ENCODE data around the gene ADGRL3.
"Not testable (repeated sequence)": the region's sequence is repeated elsewhere in the genome, so short reads cannot be mapped to it uniquely, and the experiment has no call there.

The ADGRL3 gene

DNA sequence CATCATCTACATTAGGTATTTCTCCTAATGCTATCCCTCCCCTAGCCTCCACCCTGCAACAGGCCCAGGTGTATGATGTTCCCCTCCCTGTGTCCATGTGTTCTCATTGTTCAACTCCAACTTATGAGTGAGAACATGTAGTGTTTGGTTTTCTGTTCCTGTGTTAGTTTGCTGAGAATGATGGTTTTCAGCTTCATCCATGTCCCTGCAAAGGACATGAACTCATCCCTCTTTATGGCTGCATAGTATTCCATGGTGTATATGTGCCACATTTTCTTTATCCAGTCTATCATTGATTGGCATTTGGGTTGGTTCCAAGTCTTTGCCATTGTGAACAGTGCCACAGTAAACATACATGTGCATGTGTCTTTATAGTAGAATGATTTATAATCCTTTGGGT, 7.0 kb downstream of the ADGRL3 start:
- not testable (repeated sequence) for DNase-seq

DNA sequence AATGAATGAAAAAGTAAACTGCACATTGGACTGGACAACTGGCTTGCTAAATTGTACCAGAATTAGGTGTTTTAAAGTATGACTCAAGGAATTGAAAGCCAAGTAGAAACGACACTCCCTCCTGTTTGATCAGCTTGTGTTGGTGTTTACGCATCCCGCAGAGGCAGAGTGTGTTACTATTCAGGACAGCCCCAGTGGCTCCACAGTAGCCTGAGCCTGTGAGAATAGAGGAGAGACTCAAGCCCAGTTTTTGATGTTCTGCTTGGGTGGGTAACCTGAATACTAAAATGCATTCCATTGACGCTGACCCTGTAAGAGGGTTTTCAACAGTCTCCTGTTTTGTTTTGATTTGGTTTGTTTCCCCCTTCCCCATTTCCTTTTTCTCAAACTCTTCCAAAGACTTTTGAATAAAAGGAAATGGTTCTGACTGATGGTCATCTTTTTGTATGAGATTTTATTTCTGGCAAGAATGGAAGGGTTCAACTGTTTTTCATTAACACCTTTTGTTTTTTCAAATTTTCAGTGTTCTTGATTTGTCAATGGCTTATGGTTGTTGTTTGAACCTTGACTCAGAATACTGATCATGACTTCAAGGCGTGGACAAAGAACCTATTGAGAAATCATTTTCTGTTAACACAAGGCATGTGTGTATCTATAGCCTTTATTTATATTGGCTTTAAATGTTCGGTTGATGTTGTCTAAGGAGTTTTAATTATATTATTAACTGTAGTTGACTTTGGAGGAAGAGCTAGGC, 10.2 kb downstream of the ADGRL3 start:
- no peak for DNase-seq

DNA sequence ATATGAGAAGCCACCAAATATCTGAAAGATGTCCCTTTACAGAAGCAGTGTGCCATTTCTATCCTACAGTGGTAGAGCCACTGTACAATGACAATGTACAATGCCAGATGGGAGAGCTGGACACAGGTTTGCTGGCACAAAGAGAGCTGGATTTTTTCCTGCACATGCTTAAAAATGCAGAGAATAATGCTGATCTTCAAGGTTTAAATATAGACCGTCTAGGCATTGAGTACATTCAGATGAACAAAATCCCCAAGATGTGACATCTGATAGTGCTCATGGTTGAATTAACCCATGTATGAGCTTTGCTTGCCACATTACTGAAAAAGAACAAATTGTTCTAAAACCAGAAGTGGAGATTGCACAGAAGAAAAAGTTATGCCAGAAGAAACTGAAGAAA, 11.7 kb downstream of the ADGRL3 start:
- no peak for DNase-seq

DNA sequence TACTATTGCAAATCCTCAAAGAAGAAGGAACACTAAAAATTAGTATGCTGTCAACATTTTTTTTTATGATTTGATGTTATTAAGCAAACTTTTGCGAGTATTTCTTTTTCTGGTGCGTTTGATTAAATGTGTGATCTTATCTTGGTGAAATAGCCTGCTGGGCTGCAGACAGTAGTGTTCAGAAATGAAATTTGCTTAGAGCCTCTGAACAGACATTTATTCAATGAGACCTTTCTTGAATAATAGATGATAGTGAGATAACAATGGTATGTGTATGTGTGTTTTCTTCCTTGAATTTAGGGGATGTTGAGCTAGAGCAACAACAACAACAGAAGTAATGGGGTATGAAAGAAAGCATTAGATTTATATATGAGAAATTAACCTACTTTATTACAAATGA, 12.7 kb downstream of the ADGRL3 start:
- DNase-seq, result no peak

DNA sequence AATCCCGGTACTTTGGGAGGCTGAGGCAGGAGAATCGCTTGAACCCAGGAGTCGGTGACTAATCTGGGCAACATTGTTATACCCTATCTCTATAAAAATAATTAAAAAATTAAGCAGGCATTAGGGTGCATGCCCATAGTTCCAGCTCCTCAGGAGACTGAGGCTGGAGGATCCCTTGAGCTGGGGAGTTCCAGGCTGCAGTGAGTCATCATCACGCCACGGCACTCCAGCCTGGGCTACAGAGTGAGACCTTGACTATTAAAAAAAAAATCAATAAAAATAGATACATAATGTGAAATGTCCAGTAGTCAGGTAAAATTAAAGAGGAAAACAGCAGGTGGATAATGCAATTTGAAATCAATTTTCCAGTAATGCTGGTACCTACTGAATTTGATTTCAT, 14.6 kb downstream of the ADGRL3 start:
- DNase-seq, result no peak

DNA sequence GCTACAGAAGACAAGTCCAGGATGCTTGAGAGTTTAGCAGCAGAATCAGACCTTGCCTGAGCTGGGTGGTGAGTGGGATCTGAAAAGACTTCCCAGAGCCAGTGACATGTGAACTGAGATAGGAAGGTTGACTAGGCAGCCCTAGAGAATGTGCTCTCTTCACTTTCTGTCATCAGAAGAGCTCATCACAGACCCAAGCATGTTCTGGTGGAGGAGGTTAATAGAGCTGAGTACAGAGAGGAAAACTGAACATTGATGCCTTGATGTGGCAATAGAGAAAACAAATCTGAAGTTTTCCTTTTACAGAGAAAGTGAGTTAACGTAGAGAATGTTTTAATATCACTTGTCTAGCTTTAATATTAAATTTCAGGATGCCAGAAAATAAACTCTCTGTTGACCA, 17.1 kb downstream of the ADGRL3 start:
- DNase-seq, result no peak

DNA sequence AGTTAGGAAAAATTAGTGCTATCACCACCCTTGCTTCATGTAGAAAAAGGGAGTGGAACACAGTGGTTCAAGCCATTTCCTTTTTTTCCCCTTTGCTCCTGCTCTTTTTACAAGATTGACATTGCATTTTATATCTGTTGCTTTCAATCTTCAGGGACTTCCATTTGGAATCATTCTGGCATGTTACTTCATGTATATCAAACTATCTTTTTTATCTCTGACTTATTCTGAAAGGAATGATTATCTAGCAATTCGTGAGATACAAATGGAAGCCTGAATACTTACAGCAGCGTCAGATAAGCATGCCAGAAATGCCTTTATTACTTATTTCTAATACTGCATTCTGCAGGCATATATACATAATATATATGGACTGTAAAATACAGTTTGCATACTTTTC, 20.4 kb downstream of the ADGRL3 start:
- DNase-seq, result no peak

DNA sequence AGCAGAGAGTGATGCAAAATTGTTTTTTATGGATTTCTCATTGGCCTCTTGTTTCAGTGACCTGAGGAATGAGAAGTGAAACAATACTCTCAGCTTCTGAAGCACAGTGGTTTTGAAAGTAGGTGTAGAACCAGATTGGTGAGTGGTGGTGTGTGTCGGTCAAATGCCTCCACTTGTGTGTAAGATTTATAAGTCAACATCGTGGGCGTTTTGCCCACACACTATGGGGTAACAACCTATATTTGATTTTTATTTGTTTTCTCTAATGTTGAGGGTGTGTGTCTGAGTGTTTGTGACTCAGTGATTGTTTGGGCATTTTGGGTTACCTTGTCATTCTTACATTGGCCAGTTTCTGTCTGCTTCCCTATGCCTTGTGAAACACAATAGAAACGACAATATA, 23.3 kb downstream of the ADGRL3 start:
- no peak for DNase-seq

DNA sequence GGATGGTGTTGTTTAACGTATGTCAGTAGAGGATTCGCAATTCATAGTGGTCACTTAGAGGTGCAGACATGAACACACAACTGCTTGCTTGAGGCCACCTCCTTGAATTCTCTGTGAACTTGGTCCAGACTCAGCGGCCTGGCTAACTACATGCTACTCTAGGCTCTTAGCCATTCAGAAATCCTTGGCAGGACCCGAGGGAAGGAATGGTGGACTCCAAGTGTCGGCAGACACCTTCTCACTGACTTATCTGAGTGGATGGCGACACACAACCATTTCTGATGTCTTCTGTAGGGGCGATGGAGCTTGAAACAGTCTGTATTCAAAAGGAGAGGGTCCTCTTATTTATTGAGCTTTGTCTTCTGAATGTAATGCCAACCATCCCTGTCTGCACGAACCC, 24.4 kb downstream of the ADGRL3 start:
- no peak for DNase-seq

DNA sequence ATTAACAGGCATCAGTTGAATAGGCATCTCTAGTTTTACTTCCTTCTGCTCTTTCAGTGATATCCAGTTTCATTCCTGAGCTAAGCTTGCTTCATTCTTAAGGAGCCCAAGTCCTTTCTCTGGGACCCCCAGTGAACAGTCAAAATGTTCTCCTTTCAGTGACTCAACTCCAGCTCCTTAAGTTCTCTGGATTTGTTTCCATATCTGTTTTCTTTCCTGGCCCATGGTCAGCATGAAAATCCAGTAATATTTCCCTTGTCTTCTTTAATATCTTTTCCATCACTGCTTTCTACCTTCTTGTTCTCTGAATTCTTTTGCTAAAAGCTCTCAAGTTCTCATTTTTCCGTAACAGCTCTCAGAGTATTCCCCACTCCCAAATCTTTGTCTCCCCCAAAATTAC, 25.5 kb downstream of the ADGRL3 start:
- DNase-seq, result no peak

DNA sequence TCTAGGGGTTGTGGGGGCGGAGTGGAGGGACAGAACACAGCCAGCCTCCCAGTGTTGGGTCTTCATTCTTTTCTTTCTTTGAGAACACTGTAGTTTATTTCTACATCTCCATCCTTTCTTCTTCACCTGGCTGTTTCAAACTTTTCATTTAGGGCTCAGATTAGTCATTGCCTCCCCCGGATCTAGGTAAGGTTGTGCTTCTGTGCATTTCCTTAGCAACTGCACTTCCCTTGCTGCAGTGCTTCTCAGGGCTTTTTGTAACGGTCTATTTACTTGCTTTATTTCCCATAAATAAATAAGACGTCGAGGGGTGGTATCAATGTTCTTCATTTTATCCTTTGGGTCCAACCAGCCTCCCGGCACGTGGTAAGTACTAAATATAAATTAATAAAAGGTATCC, 31.3 kb downstream of the ADGRL3 start:
- DNase-seq, result no peak

DNA sequence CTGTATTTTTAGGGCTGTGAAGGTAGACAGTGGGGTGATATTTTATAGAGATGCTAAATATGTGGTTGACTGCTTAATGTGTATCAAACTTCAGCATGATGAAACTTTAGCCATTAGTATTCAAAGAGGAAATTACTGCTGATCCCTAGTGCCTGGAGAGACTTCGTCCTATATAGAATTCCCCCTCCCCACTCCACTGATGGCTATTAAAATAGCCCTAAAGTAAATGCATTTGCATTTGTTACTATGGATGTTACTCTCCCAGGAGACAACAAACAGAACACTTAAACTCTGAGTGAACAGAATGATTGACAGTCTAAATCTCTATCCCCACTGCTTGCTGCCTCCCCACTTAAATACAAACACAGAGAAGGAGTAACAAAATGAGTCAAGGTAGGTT, 39.1 kb downstream of the ADGRL3 start:
- DNase-seq, result no peak

DNA sequence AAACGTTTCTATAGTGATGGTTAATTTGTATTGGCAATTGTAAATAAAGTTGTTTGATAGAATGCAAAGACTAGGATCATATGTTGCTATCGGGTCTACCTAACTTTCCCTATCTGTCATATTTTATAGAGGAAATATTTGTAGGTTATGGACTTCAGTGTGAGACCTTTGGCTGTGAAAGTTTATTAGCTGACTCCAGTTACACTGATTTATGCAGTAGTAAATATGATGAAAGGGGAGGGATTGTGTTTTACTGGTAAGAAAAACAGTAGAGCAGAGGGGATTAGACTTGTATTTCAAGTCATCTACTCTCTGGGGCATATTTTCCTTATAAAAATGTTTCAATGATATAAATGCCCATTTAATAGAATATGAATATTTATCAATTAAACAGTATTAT, 43.8 kb downstream of the ADGRL3 start:
- no peak for DNase-seq

DNA sequence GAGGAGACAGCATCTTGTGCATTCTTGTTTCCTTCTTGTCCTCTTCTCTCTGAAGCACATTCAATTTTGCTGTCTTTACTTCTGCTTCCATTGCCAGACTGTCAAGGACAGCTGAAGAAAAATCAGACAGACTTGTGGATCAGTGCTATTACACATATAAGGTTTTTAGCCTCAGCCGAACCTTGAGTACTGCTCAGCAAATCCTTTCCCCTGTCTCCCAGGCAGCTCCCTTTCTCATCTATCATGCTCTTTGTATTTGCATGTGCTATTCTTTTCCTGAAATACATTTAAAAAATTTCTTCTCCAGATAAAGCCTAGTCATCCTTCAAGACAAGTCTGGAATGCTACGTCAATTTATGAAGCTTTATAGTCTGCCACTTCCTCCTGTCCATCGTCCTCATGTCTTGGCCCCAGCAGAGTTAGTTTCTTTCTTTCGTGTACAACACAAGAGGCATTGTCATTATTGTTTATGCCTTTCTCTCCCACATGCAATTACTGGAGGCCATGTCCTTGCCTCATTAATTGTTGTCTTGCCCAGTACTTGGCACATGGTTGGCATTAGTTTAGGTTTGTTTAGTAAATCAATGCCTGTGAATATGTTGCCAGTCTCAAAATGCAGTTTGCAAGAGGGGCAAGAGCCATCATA, 45.1 kb downstream of the ADGRL3 start:
- DNase-seq, result no peak

DNA sequence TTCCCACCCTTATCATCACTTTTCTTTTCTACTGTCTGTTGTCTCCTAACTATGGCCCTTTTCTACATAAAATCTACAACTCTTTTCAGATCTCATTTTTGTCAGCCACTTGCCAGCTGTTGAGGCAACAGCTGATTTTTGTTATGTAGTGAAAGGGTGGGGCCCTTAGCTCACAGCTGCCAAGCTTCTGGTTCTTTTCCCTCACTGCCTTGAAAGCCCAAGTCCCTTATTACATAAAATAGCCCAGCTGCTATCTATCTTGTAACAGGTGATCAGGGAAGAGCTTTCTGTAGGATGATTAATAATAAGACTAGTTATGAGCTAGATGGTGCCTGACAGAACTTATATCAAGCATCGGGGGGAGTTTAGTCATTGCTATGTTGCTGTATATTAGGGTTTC, 45.9 kb downstream of the ADGRL3 start:
- no peak for DNase-seq

DNA sequence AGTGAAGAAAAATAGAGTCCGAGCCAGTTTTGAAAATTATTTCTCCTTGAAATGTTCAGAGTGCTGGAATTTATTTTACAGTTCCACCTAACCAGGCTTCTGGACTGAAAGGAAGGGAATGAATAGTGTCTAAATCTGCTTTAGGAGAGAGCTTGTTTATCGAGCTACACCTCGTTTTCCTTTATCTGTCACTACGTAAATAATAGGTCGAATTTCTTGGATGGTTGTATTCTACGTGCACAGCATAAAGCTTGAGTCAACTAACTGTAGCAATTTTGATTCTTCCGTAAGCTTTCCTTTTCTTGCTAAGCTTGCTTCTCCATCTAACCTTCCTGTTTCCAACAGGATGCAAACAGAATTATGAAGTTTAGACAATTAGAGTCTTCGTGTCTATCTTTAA, 48.6 kb downstream of the ADGRL3 start:
- no peak for DNase-seq

DNA sequence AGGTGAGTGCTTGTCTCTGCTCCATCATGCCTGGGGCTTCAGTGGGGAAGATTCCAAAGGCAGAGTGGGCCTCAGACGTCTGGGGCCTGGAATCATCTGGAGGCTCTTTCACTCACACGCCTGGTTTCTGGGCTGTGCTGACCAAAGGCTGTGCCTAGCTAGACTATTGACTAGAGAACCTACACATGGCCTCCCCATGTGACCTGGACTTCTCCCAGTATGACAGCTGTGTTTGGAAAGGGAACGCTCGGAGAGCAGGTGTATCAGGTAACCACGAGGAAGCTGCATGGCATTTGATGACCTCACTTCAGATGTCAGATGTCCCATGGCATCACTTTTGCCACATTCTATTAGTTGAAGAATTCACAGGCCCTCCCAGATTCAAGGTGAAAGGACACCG, 51.0 kb downstream of the ADGRL3 start:
- no peak for DNase-seq

DNA sequence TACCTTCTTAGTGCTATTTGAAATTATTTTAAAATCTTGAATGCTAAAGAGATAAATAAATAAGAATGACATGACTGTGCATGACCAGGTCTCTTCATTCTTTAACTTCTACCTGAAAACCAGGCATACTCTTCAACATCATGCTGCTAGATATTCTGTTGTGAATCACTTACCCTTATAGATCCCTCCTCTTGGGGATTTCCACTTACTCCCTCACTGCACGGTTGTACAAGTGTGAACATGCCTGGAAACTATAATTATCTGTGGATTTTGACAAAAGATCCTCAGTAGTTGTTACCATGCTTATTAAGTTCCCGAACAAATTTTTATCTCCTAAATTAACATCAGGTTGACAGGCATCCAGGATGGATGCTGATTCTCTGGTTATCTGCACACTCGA, 54.3 kb downstream of the ADGRL3 start:
- DNase-seq, result no peak

DNA sequence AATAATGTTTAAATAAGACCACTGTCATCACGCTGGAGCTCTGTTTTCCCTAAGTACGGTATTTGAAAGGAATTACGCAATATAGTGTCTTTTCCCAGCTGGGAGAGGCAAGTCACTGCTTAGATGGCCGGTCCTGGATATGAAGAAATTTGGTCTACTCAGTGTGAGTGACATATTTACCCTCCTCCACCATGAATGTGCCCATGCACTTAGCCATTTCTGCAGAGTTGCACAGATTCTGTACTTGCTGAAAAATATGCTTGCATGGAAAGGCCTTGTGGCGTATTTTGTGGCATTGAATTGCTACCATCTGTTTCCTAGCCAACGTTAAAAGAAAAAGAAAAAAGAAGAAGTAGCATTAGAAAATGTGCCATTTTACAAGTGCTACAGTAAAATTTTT, 73.1 kb downstream of the ADGRL3 start:
- DNase-seq, result no peak

DNA sequence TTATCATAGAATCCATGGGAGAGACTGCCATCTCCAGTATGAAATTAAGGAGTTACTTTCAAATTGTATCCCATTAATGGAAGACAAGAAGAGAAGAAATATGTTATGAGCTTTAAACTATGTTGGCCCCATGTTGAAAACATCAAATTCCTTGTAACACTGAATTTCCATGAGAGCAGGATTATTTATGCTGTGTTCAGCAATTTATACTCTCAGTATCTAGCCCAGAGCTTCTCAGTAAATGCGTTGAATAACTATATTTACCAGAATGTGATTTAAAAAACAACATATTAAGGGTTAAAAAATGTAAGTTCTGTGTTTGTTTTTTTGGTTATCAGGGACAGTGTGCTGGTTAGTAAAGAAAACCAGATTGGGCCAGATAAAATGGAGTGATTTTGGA, 74.2 kb downstream of the ADGRL3 start:
- no peak for DNase-seq

DNA sequence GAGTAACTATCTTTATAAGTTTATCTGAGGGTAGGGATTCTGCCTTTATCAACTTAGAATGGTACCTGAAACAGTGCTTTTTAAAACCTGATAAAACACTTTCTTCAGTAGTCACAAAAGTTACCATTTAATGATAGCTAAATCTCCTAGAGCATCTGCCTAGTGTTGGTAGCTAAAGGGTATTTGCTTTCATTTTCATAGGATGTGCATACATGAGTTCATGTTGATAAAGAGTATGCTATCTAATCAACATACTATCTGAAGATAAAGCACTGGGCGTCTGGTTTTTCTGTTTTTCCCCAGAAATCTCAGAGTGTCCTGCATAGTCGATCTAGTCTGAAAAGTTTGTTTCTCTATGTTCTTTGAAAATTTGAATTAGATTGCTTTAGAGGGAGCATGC, 75.1 kb downstream of the ADGRL3 start:
- no peak for DNase-seq

DNA sequence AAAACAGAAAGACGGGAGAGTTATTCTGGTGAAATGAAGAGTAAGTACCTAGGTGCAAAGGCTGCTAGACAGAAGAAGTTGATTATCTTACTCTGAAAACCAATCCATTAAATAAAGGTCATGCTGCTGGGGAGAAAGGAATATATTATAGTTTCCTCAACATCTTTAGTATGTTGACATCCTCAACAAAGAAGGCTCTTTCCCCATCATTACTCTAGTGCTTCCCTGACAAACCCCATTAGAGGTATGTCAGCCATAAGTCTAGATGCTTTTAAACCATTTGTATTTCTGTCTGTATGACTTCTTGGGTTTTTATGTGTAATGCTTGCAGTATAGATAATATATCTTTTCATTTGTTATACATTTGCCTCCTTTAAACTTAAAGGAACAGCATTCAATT, 75.9 kb downstream of the ADGRL3 start:
- no peak for DNase-seq

DNA sequence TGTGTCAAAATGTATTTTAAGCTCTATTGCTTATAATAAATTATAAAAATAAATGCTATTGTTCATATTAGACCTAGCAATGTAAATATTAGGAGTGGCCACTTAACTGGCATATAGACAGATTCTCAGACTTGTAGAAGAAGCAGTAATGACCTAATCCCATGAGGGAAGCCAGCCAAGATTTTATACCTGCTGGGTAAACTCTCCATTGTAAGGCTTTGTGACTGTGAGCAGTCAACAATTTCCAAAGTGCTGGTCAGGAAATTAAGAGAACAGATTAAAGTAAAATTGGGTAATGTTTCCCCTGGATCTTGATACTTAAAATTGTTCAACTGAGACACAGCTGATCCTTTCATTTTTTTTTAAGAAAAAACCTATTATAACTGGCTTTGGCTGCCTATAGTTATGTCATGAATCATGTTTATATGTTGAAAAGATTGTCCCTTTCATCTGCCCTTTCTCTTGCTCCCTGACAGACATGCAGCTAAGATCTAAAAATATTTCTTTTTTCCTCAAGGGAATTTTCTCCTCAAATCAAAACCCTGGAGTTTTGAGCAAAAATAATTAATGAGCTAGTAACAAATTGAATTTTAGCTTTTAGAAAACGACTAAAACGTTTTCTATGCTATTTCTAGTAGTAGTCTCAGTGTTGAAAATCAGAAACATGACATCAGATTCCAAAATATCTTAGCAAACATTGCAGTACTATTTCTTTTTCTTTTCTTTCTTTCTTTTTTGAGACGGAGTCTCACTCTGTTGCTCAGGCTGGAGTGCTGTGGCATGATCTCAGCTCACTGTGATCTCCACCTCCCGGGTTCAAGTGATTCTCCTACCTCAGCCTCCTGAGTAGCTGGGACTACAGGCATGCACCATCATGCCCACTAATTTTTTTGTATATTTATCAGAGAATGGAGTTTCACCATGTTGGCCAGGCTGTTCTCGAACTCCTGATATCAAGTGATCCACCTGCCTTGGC, 77.9 kb downstream of the ADGRL3 start:
- no peak for DNase-seq

DNA sequence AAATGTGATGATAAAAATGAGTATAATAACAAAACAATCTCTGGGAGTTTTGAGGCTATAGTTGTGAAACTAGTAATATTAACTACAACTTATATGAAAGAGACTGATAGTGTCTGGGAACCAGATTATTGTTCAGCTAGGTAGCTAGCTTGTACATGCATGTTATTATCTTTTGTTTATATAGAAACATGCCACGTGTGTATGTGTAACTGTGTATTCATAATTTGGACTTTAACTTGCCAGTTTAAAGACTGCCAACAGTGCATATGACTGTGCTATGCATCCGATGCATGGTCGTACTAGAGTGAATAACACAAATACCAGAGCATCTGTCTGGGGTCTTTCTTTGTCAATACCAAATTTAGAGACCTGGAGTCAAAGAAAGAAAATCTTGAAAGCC, 92.2 kb downstream of the ADGRL3 start:
- DNase-seq, result no peak
